ENCODE data around the gene NOP56.

Gene NOP56

GRCh38 chr20:2706688-2707352 is 54.4 kb downstream of the NOP56 start:
- DNase-seq = no peak

DNA sequence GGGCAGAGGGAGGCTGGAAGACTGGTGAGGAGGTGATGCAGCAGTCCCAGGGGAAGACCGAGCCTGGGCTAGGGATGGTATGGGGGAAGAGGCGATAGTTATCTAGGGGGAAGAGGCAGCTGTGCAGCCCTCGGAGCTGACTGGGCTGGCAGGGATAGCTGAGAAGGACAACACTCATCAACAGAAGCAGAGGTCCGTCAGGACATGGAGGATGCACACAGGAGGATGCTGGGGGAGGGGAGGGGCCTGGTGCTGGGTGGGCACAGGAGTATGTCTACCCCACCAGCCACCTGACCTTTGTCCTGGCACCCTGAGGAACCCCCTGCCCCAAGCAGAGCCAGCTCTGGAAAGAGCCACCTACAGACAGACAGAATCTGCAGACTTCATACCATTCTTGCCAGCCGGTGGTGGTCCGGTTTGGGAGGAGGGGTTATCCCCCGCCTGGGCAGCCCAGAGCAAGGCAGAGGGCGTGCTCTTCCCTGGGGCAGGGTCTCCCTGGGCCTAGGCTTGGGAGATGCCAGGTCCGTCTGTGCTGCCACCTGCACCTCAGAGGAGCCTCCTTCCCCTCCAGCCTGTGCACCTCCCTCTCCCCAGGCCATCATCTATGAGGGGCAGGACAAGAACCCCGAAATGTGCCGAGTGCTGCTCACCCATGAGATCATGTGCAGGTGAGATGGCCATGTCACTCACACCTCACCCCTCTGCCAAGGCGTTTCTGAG is 55.1 kb downstream of the NOP56 start:
- no peak for DNase-seq
